ENCODE measurements around the gene GOLGA8S.
"Not testable (repeated sequence)": the region's sequence is repeated elsewhere in the genome, so short reads cannot be mapped to it uniquely, and the experiment has no call there.

GOLGA8S gene

GRCh38 chr15:23398357-23398756 lies 43.8 kb downstream of the GOLGA8S start:
- not testable (repeated sequence) for FAIRE-seq

GRCh38 chr15:23399207-23399606 lies 44.7 kb downstream of the GOLGA8S start:
- not testable (repeated sequence) for FAIRE-seq

GRCh38 chr15:23401627-23402026 lies 47.1 kb downstream of the GOLGA8S start:
- FAIRE-seq: no peak

DNA sequence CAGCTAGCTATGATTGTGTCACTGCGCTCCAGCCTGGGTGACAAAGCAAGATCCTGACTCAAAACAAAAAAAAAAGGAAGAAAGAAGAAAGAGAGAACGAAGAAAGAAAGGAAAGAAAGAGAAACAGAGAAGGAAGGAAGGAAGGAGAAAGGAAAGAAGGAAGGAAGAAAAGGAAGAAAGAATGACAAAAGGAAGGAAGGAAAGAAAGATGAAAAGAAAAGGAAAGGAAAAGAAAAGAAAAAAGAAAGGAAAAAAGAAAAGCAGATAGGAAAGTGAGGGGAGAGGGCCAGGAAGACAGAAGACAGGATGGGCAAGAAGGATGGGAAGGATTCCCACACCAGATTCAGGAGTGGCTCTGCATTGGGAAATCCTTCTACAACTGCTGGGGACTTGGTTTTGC lies 47.6 kb downstream of the GOLGA8S start:
- FAIRE-seq: no peak

DNA sequence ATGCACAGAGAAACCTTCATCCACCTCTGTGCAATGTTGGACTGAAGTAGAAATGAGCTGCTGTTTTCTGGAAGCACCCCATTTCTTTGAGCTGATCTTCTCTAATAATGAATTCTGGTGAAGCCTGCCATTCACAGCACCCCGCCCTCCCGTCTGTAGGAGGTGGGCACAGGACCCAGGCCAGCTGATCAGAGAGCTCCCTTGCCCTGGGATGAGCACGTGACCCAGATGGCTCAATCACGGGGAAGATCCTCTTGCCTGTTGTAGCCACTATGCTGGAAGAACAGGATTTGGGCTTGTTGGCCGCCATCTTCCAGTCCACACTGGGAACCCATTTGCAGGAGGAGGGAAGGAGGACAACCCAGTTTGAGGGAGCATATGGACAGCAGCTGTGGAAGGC lies 48.0 kb downstream of the GOLGA8S start:
- no peak for FAIRE-seq

- no peak for FAIRE-seq
These were observed 49.0 kb downstream of the GOLGA8S start for GRCh38 chr15:23403550-23403949.

DNA sequence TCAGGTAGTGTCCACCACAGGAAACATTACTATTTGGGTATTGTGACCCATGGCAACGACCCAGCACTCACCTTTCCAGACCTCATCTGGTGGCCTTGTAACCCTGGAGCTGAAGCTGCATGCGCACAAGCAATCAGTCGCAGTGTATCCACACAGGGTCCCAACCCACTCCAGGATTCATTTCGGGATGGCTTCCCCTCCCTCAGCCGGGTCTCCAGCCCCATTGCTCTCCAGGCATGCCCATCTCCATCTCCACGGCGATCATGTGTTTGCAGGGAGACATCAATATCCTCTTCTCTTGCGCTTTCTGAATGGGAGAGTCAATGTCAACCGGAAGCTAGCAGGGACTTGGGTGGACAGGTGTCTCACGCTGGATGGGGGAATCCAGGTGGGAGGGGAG lies 57.3 kb downstream of the GOLGA8S start:
- no peak for FAIRE-seq

GRCh38 chr15:23412881-23413600 lies 58.5 kb downstream of the GOLGA8S start:
- FAIRE-seq: not testable (repeated sequence)
